CD4-positive, alpha-beta T cell treated with Interleukin-21 for 1 hour (primary cell): ENCODE results near the gene MANSC4.

Experiments
- DNase-seq: peaks from one replicate; pipeline ENCODE4 v3.0.0-alpha.2; 2020

MANSC4 gene

DNA sequence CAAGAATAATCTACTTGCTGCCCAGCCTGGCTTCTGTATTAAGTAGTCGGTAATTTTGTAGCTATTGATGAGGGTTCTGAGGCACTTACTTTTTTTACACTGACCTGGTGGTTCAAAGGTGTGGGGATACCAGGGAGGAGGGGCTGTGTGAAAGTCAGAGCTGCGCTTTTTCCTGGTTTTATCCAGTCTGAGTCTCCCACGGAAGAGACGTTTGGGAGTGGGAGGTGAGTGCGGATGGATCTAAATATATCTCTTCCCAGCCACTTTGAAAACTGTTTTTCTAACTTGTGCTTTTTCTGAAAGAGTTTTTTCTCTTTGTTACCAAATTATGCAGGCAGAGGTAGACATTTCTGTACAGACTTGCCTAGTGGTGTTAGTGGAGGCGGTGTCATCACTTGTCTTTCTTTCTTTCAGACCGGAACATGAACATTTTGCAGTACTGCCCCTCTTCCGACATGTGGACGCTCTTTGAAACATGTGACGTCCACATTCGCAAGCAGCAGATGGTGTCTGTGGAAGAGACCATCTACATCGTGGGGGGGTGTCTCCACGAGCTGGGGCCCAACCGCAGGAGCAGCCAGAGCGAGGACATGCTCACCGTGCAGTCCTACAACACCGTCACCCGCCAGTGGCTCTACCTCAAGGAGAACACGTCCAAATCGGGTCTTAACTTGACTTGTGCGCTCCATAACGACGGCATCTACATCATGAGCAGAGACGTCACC lies 17.4 kb upstream of the MANSC4 start:
- no peak for DNase-seq

DNA sequence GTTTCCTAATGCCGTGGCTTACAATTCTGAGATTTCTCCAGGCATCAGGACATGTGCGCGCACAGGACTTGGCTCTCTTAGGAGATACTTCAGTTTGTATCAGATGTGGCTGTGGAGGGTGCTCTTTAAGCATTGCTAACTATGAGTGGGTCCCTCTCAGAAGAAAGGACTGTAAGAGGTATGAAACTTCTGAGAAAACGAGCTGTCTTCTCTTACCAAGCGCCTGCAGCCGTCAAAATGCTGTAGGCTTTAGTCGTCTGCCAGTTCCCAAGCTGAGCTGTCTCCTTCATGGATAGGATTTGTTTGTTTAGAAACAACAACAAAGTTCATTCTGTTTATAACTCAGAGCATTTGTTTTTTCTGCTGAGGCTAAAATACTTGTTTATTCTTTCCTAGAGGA lies 16.1 kb upstream of the MANSC4 start:
- DNase-seq, result no peak

DNA sequence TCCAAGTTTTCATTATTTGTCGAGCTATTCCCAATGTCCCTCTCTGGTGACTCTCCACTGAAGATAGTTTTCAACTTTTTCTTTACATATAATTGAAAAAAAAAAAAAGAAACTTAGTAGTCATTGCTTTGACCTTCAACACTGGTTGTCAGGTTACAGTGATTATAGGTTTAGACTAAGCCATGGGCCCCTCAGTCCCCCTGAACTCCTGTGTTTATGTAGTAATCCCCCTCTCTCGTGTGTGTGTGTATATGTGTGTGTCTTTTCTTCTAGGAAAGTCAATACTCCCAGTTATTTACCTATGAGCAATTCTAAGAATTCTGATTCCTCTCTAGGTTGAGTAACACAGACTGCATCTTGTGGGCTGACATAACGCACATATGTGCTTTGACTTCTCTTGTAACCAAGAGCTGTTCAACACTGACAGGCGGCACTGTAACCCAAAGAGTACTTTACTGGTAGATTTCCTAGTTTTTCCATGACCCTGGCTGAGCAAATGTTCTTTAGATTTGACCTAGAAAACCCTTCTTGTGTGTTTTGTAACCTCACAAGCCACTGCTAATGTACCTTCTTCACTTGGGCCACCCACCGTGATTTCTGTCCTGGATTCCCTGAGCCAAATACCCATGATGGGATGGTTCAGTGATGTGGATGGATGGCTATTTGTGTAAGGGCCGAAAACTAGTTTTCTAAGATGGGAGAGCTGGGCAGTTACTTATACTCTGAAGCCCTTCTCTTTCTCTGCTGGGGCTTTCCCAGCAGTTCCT lies 15.0 kb upstream of the MANSC4 start:
- DNase-seq, result no peak

DNA sequence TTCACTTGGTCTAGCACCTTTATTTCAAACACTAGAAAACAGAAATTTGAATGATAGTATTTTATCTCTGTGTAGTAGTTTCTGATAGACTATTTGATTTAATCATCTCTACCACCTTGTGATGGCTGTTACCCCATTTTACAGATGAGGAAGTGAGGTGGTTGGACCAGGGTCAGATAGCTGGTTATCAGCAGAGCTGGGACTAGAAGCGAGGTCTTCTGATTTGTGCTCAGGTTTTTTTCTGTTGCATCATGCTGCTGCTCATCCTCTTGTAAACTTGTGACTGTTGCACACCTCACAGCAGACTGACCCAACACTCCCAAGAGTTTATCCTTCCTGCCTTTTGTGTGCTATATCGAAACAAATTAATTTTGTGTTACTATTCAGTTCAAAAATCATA lies 10.1 kb upstream of the MANSC4 start:
- DNase-seq, result no peak

DNA sequence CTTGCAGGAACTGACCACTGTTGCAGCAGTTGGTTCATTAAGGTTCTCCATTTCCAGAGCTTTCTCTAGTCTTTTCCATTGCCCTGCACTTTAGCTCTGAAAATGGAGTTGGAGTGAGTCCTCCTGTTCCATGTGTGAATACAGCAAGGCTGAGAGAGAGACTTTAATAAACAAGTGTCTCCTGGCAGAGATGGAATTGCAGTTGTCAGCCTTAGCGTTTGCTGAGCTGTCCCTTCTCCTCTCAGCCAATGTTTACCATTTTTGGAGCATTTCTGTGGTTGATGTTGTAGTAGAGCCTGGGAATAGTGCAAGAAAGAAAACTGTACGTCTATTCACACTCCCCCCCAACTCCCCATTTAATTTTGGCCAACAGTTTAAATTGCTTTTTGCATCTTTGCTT lies 7.5 kb upstream of the MANSC4 start:
- no peak for DNase-seq

DNA sequence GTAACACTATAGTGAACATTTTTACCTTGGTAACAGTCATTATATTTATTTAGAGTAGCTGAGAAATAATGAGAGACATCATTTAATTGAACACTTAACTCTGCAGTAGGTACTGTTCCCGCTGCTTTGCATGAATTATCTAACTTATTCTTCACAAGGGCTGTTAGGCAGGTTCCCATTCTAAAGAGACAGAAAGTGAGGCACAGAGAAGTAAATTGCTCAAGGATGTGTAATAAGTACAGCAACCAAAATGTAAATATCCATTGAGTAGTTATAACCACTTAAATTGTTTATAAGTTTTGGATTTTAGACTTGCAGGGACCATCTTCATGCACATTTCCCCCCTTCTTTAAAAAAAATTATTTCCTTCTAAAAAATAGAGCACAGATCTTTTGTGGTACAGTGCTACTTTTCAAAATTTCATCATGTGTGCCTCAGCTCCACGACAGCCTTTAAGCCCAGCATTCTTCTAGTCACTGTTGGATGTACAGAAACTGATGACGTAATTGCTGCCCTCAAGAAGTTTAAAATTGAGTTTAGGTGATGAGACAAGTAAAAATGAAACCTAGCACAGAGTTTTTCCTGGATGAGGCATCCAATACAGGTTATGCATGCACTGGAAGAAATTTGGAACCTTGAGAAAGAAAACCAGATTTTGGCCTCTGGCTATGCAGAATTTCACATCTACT lies 6.0 kb upstream of the MANSC4 start:
- no peak for DNase-seq

DNA sequence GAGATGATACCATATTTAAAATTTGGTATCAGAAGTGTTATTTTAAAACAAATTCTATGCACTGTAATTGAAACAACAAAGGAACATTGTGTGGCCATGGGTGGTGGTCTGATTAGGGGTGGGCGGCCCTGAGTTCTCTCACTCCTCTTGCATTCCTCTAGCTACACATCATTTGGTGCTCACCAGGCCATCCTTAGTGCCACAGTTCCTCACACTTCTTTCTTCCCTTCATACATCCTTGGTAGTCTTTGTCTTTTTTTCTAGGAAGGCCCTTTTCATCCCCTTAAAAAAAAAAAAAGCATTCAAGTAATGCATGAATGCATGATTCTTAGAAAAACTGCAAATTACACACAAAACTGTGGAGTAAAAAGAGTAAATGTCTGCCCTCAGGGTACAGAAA lies 2.4 kb upstream of the MANSC4 start:
- no peak for DNase-seq

DNA sequence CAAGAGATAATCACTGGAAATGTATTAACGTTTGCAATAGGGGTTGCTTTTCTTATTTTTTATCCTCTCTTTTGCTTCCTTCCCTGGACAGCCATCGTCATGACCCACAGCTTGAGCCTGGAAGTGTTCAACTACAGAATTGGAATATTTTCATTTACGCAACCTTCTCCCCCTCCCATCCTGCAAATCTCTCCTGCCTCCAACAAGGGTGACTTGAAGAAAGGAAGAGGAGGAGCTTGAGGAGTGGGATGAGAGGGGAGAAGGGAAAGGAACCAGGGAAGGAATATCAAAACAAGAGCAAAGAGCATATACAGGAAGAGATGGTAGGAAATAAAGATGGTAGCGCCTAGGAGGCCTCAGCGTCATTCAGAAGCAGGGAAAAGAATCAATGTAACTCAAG lies 1.6 kb upstream of the MANSC4 start:
- no peak for DNase-seq

DNA sequence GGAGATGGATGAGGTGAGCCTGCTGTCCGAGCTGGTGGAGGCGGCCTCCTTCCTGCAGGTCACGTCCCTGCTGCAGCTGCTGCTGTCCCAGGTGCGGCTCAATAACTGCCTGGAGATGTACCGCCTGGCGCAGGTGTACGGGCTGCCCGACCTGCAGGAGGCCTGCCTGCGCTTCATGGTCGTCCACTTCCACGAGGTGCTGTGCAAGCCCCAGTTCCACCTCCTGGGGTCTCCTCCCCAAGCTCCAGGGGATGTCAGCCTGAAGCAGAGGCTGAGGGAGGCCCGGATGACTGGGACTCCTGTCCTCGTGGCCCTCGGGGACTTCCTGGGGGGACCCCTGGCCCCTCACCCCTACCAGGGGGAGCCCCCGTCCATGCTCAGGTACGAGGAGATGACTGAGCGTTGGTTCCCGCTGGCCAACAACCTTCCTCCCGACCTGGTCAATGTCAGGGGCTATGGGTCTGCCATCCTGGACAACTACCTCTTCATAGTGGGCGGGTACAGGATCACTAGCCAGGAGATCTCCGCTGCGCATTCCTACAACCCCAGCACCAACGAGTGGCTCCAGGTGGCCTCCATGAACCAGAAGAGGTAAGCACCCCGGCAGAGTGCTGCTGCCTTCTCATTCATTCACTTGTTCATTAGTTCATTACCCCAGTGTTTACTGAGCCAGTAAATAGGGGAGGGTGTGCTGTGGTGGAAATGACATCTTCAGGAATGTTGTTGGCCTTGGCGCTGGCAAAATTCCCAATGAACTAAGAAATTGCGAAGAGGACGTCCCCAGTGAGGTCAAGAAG lies 774 bp upstream of the MANSC4 start:
- DNase-seq, result peak; percentile 21

DNA sequence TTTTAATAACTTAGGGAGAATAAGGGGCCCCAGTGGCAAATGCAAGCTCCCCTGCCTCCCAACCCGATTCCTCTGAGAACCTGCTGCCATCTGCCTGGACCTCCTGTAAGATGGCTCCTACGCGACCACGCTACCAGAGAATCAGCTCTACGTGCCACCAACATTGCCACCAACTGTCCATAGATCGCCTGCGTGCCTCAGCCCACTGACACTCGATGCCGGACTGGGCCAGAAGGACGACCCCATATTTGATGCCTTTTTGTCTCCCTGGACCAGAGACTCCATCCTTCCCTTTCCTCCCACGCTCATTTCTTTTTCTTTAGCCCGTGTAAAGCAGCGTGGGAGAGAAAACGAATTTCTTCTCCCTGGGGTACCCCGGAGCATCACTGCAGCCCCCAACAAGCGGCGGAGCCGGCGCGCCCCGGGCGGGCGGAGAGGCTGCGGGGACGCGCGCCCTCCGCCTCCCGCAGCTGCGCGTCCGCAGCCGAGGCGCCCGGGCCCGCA lies 568 bp downstream of the MANSC4 start:
- DNase-seq, result no peak

DNA sequence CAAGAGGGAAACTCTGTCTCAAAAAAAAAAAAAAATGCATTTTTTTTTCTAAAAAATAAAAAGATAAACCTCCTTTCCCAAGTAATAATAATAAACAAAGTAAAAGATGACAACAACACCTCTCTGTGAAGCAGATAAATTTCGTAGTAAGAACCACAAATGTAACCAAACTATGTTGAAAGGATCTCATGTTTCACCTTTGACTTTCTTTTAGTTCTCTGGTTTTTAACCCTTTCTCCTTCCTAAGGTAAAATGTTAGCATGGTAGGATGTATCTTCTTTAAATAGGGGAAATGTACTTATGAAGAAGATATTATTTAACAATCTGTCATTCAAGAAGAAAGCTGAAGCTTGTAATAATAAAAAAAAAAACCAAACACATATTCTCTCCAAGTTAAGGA lies 1.8 kb downstream of the MANSC4 start:
- DNase-seq, result no peak

DNA sequence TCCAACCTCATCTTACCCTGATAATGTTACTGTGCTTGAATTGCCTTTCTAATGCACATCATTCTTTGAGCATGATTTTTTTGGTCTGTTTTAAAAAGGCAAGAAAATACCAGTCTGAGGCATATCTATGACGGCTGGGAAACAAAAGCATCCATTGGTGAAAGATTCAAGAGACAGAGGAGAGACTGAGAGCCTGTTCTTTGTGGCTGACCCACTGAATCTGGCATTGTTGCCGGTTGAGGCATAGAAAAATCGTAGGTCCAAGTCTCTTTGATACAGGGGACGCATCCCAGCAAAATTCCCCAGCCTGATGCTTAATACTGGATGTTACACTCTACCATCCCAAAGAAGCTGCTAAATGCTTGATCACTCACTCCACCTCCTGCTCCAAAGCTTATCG lies 2.9 kb downstream of the MANSC4 start:
- no peak for DNase-seq

DNA sequence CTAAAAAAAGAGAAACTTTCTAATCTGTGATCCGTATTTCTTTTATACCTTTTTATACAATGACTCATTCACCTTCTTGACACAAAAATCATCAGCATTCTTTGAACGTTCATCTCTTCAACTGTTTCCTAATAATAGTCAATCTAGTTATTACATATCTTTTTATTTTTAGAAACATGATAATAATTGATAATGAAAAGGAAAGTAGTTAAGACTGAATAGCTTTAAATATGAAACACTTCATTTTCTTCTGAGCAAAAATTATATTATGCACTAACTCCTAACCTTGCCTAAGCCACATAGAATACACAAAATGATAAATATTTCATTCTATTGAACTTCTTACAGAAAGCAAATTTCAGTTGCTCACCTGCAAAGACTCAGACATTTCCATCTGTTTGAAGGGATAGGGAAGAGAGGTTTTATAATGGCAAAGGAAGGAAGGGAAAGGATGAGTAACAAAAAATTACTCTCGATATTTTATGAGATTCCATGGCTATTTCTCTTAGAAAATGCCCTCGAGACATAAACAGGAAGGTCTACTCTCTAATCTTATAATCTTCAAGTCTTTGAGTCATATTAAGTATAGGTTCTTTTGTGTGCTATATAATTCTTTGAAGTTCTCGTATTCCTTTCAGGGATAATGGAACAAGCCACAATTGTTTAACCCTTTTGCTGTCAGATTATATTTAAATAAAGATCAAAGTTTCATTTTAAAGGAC lies 7.5 kb downstream of the MANSC4 start:
- no peak for DNase-seq

DNA sequence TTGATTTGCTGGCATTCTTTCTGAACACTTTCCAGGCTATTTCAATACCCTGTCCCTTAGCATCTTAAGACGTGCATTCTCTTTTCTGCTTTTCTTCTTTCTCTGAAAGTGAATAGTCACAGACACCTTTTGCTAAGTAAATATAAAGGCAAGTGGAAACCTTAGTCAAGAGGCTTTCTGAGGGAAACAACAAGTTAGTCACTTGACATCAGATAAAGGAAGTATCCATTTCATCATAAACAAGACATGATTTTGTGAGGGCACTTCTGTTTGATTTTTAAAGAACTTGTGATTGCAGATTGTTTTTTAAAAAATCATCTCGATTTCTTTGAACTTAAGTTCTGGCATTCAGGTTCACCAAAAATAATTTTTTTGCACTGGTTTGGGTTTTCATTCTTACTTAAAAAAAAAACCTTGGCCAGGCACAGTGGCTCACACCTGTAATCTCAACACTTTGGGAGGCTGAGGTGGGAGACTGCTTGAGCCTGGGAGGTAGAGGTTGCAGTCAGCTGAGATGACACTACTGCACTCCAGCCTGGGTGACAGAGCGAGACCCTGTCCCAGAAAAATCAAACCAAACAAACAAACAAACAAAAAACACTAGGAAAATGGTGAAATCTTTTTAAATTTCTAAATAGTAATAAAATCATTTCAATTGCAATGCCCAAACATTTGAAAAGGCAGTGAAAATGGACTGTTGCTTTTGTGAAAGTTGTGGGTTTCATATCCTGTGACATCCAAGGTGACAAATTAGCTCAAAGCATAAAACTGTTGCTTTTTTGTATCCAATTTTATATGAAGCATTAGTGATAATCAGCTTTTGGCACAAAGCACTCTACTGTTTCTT lies 8.3 kb downstream of the MANSC4 start:
- no peak for DNase-seq

DNA sequence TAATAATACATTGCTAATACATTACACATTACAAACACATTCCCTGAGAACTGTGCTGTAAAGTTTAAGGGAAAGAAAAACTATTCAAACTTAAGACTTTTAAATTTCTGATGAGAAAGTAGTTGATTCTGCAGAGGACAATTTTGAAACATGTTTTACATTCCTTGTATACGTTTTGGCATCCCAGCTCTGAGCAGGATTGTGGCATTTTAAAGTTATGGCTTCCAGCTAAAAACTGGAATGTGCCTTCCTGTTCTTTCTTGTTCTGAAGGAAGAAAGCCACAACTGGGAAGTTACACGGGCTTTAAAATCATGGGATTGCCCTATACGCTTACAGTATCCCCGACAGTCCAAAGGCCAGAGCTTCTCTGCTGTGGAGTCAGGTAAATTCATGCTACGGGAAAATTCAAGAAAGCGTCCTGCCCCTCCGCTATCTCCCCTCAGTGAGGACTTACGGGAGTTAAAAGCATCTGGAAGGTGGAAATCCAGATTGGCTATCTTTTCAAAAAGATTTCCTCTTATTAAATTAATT lies 10.8 kb downstream of the MANSC4 start:
- no peak for DNase-seq

DNA sequence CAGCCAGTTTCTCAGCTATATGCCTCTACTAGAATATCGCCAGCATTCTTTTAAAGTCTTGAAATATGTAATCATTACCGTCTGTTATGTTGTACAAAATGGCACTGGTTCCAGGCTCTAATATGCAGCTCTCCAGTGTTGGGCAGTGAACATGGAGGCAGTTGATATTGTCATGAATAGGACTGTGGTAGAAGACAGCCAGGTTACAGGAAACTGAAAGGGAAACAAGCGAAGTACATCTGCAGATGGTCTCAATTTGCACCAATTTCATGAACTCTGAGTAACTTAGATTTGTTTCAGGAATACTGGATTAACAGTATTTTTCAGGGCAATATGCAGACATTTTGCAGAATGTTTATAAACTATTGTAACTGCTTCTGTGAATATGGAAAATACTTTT lies 13.4 kb downstream of the MANSC4 start:
- no peak for DNase-seq

DNA sequence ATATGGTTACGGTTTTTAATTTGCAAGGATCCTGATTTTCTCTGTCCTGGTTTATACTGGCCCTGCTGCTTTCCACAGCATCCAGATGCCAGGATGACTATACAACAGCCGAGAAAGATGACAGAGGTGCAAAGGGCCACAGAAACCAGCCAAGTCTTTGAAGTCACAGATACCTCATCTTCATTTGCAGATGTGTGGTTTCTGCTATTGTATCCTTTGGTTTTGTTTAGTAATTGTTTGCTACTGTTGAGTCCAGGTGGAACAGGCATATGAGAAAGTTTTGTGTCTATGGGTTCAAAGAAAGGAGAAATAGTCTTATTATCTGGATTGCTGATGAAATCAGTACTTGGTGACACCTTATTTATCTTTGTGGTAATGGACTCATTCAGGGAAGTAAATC lies 17.3 kb downstream of the MANSC4 start:
- no peak for DNase-seq

DNA sequence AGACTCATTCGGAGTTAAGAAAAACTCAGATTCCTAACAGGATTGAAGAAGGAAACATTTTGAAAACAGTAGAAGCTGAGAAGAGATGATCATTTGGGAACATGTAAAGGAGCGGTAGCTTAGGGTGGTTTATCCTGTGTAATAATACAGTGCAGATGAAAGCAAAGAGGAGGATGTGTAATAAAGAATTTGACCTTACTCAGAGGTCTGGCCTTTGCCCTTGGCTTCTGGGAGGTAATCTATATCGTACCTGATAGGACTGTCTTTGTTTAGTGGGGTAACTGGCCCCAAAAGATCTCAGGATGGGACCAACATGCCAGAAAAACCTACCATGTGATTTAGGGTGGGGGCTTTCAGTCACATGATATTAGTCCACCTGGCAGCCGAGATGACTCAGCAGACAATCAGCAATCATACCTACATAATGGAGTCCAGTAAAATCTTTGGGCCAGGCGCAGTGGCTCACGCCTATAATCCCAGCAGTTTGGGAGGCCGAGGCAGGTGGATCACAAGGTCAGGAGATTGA lies 23.3 kb downstream of the MANSC4 start:
- no peak for DNase-seq

DNA sequence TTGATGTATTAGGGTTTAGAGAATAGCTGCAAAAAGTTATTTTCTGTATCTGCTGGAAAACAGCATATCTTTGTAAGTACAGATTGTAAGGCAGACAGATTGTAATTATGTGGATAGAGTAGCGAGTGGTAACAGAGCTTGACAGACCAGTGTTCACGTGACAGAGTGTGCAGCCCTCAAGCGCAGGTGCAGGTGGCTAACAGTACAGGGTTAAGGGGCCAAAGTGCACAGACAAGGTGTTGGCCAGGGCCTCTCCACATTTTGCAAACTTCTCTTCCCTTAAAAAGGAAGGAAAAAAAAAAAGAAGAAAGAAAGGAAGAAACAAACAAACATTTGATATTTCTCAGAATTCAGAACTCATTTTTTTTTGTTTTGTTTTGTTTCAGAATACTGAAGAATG lies 25.2 kb downstream of the MANSC4 start:
- no peak for DNase-seq

DNA sequence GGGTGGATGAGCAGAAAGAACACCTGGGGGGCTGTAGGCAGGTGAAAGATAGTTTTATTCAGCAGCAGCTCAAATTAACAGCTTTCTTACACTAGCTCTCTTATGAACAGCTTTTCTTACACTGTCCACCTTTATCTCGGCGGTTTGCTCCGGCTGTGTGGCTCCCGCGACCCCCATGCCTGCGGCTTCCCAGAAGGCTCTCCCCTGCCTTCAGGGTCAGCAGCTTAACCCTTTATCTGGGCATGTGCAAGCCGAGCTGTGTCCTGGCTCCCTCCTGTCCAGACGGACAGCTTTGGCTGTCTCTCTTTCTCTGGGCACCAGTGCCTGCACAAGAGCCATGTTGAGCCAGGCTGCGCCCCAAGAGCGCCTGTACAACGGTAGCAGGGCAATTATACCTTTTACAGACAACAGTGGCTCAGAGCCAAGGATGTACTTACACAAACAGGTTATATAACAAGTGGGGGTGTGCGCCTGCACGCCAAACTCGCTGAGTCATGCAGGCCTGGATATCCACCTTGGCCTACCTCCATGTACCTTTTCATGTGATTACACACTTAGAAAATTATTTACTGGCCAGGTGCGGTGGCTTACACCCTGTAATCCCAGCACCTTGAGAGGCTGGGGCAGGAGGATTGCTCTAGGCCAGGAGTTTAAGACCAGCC lies 28.5 kb downstream of the MANSC4 start:
- DNase-seq, result no peak
